Measurements from ENCODE around the gene CLSTN3.

The CLSTN3 gene

GRCh38 chr12:7136071-7136470, 5.9 kb downstream of the CLSTN3 start:
- H3K27me3 ChIP-seq (ENCODE audit: control insufficient read depth in 2 of 2, insufficient read depth in 2 of 2, low read length in 2 of 2): peaks cover 0 to 5% of the 10 kb centered on the region in 2 donors
- no peak overlapping the region for H3K4me3 ChIP-seq (ENCODE audit: low read length in 2 of 2)
- no peak overlapping the region for H3K9ac ChIP-seq (ENCODE audit: low read depth in 1 of 2, low read length in 2 of 2)
- peaks cover 0 to 5% of the 10 kb centered on the region in 2 donors for H3K4me1 ChIP-seq (ENCODE audit: control insufficient read depth in 2 of 2, insufficient read depth in 2 of 2, low read length in 2 of 2)
- no peaks in the 10 kb centered on the region for H3K9me3 ChIP-seq (ENCODE audit: control insufficient read depth in 2 of 2, low read length in 2 of 2)
- peaks cover 3 to 12% of the 10 kb centered on the region in 2 donors for H3K36me3 ChIP-seq (ENCODE audit: control insufficient read depth in 2 of 2, insufficient read depth in 2 of 2, low read length in 2 of 2)
- H3K27ac ChIP-seq (ENCODE audit: low read depth in 2 of 2, low read length in 2 of 2): no peak overlapping the region

GRCh38 chr12:7136676-7137075, 6.5 kb downstream of the CLSTN3 start:
- H3K9ac ChIP-seq (ENCODE audit: low read depth in 1 of 2, low read length in 2 of 2): no peak overlapping the region
- H3K4me3 ChIP-seq (ENCODE audit: low read length in 2 of 2): no peak overlapping the region
- no peaks in the 10 kb centered on the region for H3K27me3 ChIP-seq (ENCODE audit: control insufficient read depth in 2 of 2, insufficient read depth in 2 of 2, low read length in 2 of 2)

GRCh38 chr12:7137908-7138307, 7.7 kb downstream of the CLSTN3 start:
- Histone ChIP-seq H3K4me3 (ENCODE audit: low read length in 2 of 2) (no peak overlapping the region), H3K9ac (ENCODE audit: low read depth in 1 of 2, low read length in 2 of 2) (no peak overlapping the region), H3K4me1 (ENCODE audit: control insufficient read depth in 2 of 2, insufficient read depth in 2 of 2, low read length in 2 of 2) (peaks cover 0 to 3% of the 10 kb centered on the region in 2 donors), H3K27ac (ENCODE audit: low read depth in 2 of 2, low read length in 2 of 2) (no peak overlapping the region), H3K36me3 (ENCODE audit: control insufficient read depth in 2 of 2, insufficient read depth in 2 of 2, low read length in 2 of 2) (peaks cover 3 to 12% of the 10 kb centered on the region in 2 donors), H3K9me3 (ENCODE audit: control insufficient read depth in 2 of 2, low read length in 2 of 2) (no peaks in the 10 kb centered on the region), H3K27me3 (ENCODE audit: control insufficient read depth in 2 of 2, insufficient read depth in 2 of 2, low read length in 2 of 2) (no peaks in the 10 kb centered on the region)

More at GRCh38 chr12:7136676-7137075, 6.5 kb downstream of the CLSTN3 start:
- Histone ChIP-seq H3K36me3 (ENCODE audit: control insufficient read depth in 2 of 2, insufficient read depth in 2 of 2, low read length in 2 of 2) (peaks cover 3 to 12% of the 10 kb centered on the region in 2 donors), H3K4me1 (ENCODE audit: control insufficient read depth in 2 of 2, insufficient read depth in 2 of 2, low read length in 2 of 2) (peaks cover 0 to 5% of the 10 kb centered on the region in 2 donors), H3K27ac (ENCODE audit: low read depth in 2 of 2, low read length in 2 of 2) (no peak overlapping the region), H3K9me3 (ENCODE audit: control insufficient read depth in 2 of 2, low read length in 2 of 2) (no peaks in the 10 kb centered on the region)

- H3K9me3 ChIP-seq (ENCODE audit: control insufficient read depth in 2 of 2, low read length in 2 of 2): no peaks in the 10 kb centered on the region
- H3K27ac ChIP-seq (ENCODE audit: low read depth in 2 of 2, low read length in 2 of 2): no peak overlapping the region
- no peaks in the 10 kb centered on the region for H3K27me3 ChIP-seq (ENCODE audit: control insufficient read depth in 2 of 2, insufficient read depth in 2 of 2, low read length in 2 of 2)
- no peak overlapping the region for H3K4me3 ChIP-seq (ENCODE audit: low read length in 2 of 2)
- peaks cover 0 to 3% of the 10 kb centered on the region in 2 donors for H3K4me1 ChIP-seq (ENCODE audit: control insufficient read depth in 2 of 2, insufficient read depth in 2 of 2, low read length in 2 of 2)
- H3K36me3 ChIP-seq (ENCODE audit: control insufficient read depth in 2 of 2, insufficient read depth in 2 of 2, low read length in 2 of 2): peaks cover 9 to 14% of the 10 kb centered on the region in 2 donors
- H3K9ac ChIP-seq (ENCODE audit: low read depth in 1 of 2, low read length in 2 of 2): no peak overlapping the region
Observed at GRCh38 chr12:7139200-7139599, 9.0 kb downstream of the CLSTN3 start.

GRCh38 chr12:7141351-7142005, 11.3 kb downstream of the CLSTN3 start:
- Histone ChIP-seq H3K9me3 (ENCODE audit: control insufficient read depth in 2 of 2, low read length in 2 of 2) (no peaks in the 10 kb centered on the region), H3K27me3 (ENCODE audit: control insufficient read depth in 2 of 2, insufficient read depth in 2 of 2, low read length in 2 of 2) (no peaks in the 10 kb centered on the region), H3K4me3 (ENCODE audit: low read length in 2 of 2) (no peak overlapping the region), H3K36me3 (ENCODE audit: control insufficient read depth in 2 of 2, insufficient read depth in 2 of 2, low read length in 2 of 2) (peaks cover 9 to 12% of the 10 kb centered on the region in 2 donors), H3K27ac (ENCODE audit: low read depth in 2 of 2, low read length in 2 of 2) (no peak overlapping the region), H3K9ac (ENCODE audit: low read depth in 1 of 2, low read length in 2 of 2) (no peak overlapping the region), H3K4me1 (ENCODE audit: control insufficient read depth in 2 of 2, insufficient read depth in 2 of 2, low read length in 2 of 2) (no peaks in the 10 kb centered on the region)

GRCh38 chr12:7142056-7142644, 12.0 kb downstream of the CLSTN3 start:
- Histone ChIP-seq H3K9me3 (ENCODE audit: control insufficient read depth in 2 of 2, low read length in 2 of 2) (no peaks in the 10 kb centered on the region), H3K27ac (ENCODE audit: low read depth in 2 of 2, low read length in 2 of 2) (no peak overlapping the region), H3K9ac (ENCODE audit: low read depth in 1 of 2, low read length in 2 of 2) (no peak overlapping the region), H3K4me3 (ENCODE audit: low read length in 2 of 2) (no peak overlapping the region), H3K36me3 (ENCODE audit: control insufficient read depth in 2 of 2, insufficient read depth in 2 of 2, low read length in 2 of 2) (peaks cover 6 to 8% of the 10 kb centered on the region in 2 donors), H3K27me3 (ENCODE audit: control insufficient read depth in 2 of 2, insufficient read depth in 2 of 2, low read length in 2 of 2) (no peaks in the 10 kb centered on the region), H3K4me1 (ENCODE audit: control insufficient read depth in 2 of 2, insufficient read depth in 2 of 2, low read length in 2 of 2) (no peaks in the 10 kb centered on the region)

GRCh38 chr12:7142809-7143465, 12.8 kb downstream of the CLSTN3 start:
- no peak overlapping the region for H3K4me3 ChIP-seq (ENCODE audit: low read length in 2 of 2)
- H3K9ac ChIP-seq (ENCODE audit: low read depth in 1 of 2, low read length in 2 of 2): no peak overlapping the region
- no peaks in the 10 kb centered on the region for H3K27me3 ChIP-seq (ENCODE audit: control insufficient read depth in 2 of 2, insufficient read depth in 2 of 2, low read length in 2 of 2)
- H3K36me3 ChIP-seq (ENCODE audit: control insufficient read depth in 2 of 2, insufficient read depth in 2 of 2, low read length in 2 of 2): peaks cover 4 to 6% of the 10 kb centered on the region in 2 donors
- H3K4me1 ChIP-seq (ENCODE audit: control insufficient read depth in 2 of 2, insufficient read depth in 2 of 2, low read length in 2 of 2): no peaks in the 10 kb centered on the region
- no peaks in the 10 kb centered on the region for H3K9me3 ChIP-seq (ENCODE audit: control insufficient read depth in 2 of 2, low read length in 2 of 2)
- no peak overlapping the region for H3K27ac ChIP-seq (ENCODE audit: low read depth in 2 of 2, low read length in 2 of 2)

- H3K36me3 ChIP-seq (ENCODE audit: control insufficient read depth in 2 of 2, insufficient read depth in 2 of 2, low read length in 2 of 2): peaks cover 4 to 6% of the 10 kb centered on the region in 2 donors
- H3K9ac ChIP-seq (ENCODE audit: low read depth in 1 of 2, low read length in 2 of 2): no peak overlapping the region
Observed at GRCh38 chr12:7143564-7143963, 13.4 kb downstream of the CLSTN3 start.

GRCh38 chr12:7144414-7145120, 14.4 kb downstream of the CLSTN3 start:
- H3K36me3 ChIP-seq (ENCODE audit: control insufficient read depth in 2 of 2, insufficient read depth in 2 of 2, low read length in 2 of 2): peaks cover 10 to 13% of the 10 kb centered on the region in 2 donors
- no peak overlapping the region for H3K9ac ChIP-seq (ENCODE audit: low read depth in 1 of 2, low read length in 2 of 2)
- no peak overlapping the region for H3K4me3 ChIP-seq (ENCODE audit: low read length in 2 of 2)
- no peak overlapping the region for H3K27ac ChIP-seq (ENCODE audit: low read depth in 2 of 2, low read length in 2 of 2)
- H3K27me3 ChIP-seq (ENCODE audit: control insufficient read depth in 2 of 2, insufficient read depth in 2 of 2, low read length in 2 of 2): no peaks in the 10 kb centered on the region
- H3K4me1 ChIP-seq (ENCODE audit: control insufficient read depth in 2 of 2, insufficient read depth in 2 of 2, low read length in 2 of 2): no peaks in the 10 kb centered on the region
- no peaks in the 10 kb centered on the region for H3K9me3 ChIP-seq (ENCODE audit: control insufficient read depth in 2 of 2, low read length in 2 of 2)

More at GRCh38 chr12:7143564-7143963, 13.4 kb downstream of the CLSTN3 start:
- Histone ChIP-seq H3K27ac (ENCODE audit: low read depth in 2 of 2, low read length in 2 of 2) (no peak overlapping the region), H3K9me3 (ENCODE audit: control insufficient read depth in 2 of 2, low read length in 2 of 2) (no peaks in the 10 kb centered on the region), H3K27me3 (ENCODE audit: control insufficient read depth in 2 of 2, insufficient read depth in 2 of 2, low read length in 2 of 2) (no peaks in the 10 kb centered on the region), H3K4me1 (ENCODE audit: control insufficient read depth in 2 of 2, insufficient read depth in 2 of 2, low read length in 2 of 2) (no peaks in the 10 kb centered on the region), H3K4me3 (ENCODE audit: low read length in 2 of 2) (no peak overlapping the region)

- H3K4me3 ChIP-seq (ENCODE audit: low read length in 2 of 2): no peak overlapping the region
- no peaks in the 10 kb centered on the region for H3K4me1 ChIP-seq (ENCODE audit: control insufficient read depth in 2 of 2, insufficient read depth in 2 of 2, low read length in 2 of 2)
- no peak overlapping the region for H3K9ac ChIP-seq (ENCODE audit: low read depth in 1 of 2, low read length in 2 of 2)
- H3K36me3 ChIP-seq (ENCODE audit: control insufficient read depth in 2 of 2, insufficient read depth in 2 of 2, low read length in 2 of 2): peaks cover 18 to 24% of the 10 kb centered on the region in 2 donors
- H3K27me3 ChIP-seq (ENCODE audit: control insufficient read depth in 2 of 2, insufficient read depth in 2 of 2, low read length in 2 of 2): no peaks in the 10 kb centered on the region
- no peaks in the 10 kb centered on the region for H3K9me3 ChIP-seq (ENCODE audit: control insufficient read depth in 2 of 2, low read length in 2 of 2)
- H3K27ac ChIP-seq (ENCODE audit: low read depth in 2 of 2, low read length in 2 of 2): no peak overlapping the region
Observed at GRCh38 chr12:7145671-7146070, 15.5 kb downstream of the CLSTN3 start.
